ENCODE measurements around the gene RAB5B. TPM values are rescaled to one million over a fixed set of nuclear protein-coding genes. Genes with fewer than 3 reads are reported as not detected.

Gene RAB5B
- total and polyA plus RNA-seq, 2 donors (not counting 1 experiment from before 2014, with no cell fraction given) = 55.3 to 193 TPM

GRCh38 chr12:56018356-56018755 is 44.5 kb downstream of the RAB5B start:
- no peaks in the 10 kb centered on the region for H3K79me2 ChIP-seq (ENCODE audit: control insufficient read depth, insufficient read depth, low read length)
- no peak for TF ChIP-seq EZH2 (IDR thresholded peaks at IDR 0.05; ENCODE audit: low read length, missing control alignments)
- TF ChIP-seq CTCF (conservative IDR thresholded peaks at IDR 0.05 in 1 of 2, IDR thresholded peaks at IDR 0.05 in 1 of 2; ENCODE audit: low read depth in 1 of 2, low read length in 2 of 2) = no peak
- no peak overlapping the region for H3K4me2 ChIP-seq (ENCODE audit: extremely low read depth, insufficient read depth, low read length)

GRCh38 chr12:56020423-56021184 is 46.7 kb downstream of the RAB5B start, which contains the start of gene IKZF4:
IKZF4 (plus strand) TSS chr12:56021043; CDS start chr12:56021494, 451 bp downstream.
- TF ChIP-seq EZH2 (IDR thresholded peaks at IDR 0.05; ENCODE audit: low read length, missing control alignments) (no peak), CTCF (conservative IDR thresholded peaks at IDR 0.05 in 1 of 2, IDR thresholded peaks at IDR 0.05 in 1 of 2; ENCODE audit: low read depth in 1 of 2, low read length in 2 of 2) (no peak)
- Histone ChIP-seq H3K9ac (ENCODE audit: insufficient read depth, low read length) (peak within 1 kb of the TSS; percentile 8), H3K4me3 (replicated peaks in 1 of 4; ENCODE audit: control extremely low read depth in 1 of 4, insufficient read depth in 1 of 4, low read depth in 3 of 4, low read length in 4 of 4) (peak within 1 kb of the TSS in 3 of 4 experiments; percentile 31 to 51 (median 45)), H3K36me3 (ENCODE audit: control insufficient read depth, insufficient read depth, low read length) (no peaks in the 10 kb centered on the region), H3K79me2 (ENCODE audit: control insufficient read depth, insufficient read depth, low read length) (no peaks in the 10 kb centered on the region), H3K27me3 (ENCODE audit: control insufficient read depth, insufficient read depth, low read length) (no peaks in the 10 kb centered on the region), H3K4me2 (ENCODE audit: extremely low read depth, insufficient read depth, low read length) (peak within 1 kb of the TSS; percentile 85), H2AFZ (ENCODE audit: low read length) (peak within 1 kb of the TSS; percentile 92), H4K20me1 (ENCODE audit: control insufficient read depth, extremely low read depth, insufficient read depth, low read length) (no peaks in the 10 kb centered on the region), H3K4me1 (ENCODE audit: control insufficient read depth, extremely low read depth, insufficient read depth, low read length) (peaks cover 17% of the 10 kb centered on the region), H3K9me3 (ENCODE audit: control insufficient read depth, insufficient read depth, low read depth, low read length) (no peaks in the 10 kb centered on the region), H3K27ac (ENCODE audit: insufficient read depth, low read length) (peak within 1 kb of the TSS; percentile 19)
- DNase-seq (ENCODE audit: low read depth in 2 of 2) = peak; percentile 36 to 94

More at GRCh38 chr12:56018356-56018755, 44.5 kb downstream of the RAB5B start:
- no peak for DNase-seq (ENCODE audit: low read depth in 2 of 2)
- Histone ChIP-seq H3K9me3 (ENCODE audit: control insufficient read depth, insufficient read depth, low read depth, low read length) (no peaks in the 10 kb centered on the region), H4K20me1 (ENCODE audit: control insufficient read depth, extremely low read depth, insufficient read depth, low read length) (no peaks in the 10 kb centered on the region), H3K36me3 (ENCODE audit: control insufficient read depth, insufficient read depth, low read length) (no peaks in the 10 kb centered on the region), H2AFZ (ENCODE audit: low read length) (no peak overlapping the region), H3K4me1 (ENCODE audit: control insufficient read depth, extremely low read depth, insufficient read depth, low read length) (peaks cover 17% of the 10 kb centered on the region), H3K4me3 (replicated peaks in 1 of 4; ENCODE audit: control extremely low read depth in 1 of 4, insufficient read depth in 1 of 4, low read depth in 3 of 4, low read length in 4 of 4) (no peak overlapping the region), H3K9ac (ENCODE audit: insufficient read depth, low read length) (no peak overlapping the region), H3K27ac (ENCODE audit: insufficient read depth, low read length) (no peak overlapping the region), H3K27me3 (ENCODE audit: control insufficient read depth, insufficient read depth, low read length) (no peaks in the 10 kb centered on the region)

- no peaks in the 10 kb centered on the region for H3K27me3 ChIP-seq (ENCODE audit: control insufficient read depth, insufficient read depth, low read length)
- peaks cover 17% of the 10 kb centered on the region for H3K4me1 ChIP-seq (ENCODE audit: control insufficient read depth, extremely low read depth, insufficient read depth, low read length)
- H3K79me2 ChIP-seq (ENCODE audit: control insufficient read depth, insufficient read depth, low read length) = no peaks in the 10 kb centered on the region
- H2AFZ ChIP-seq (ENCODE audit: low read length) = peak overlapping the region; percentile 92
- peak overlapping the region in 3 of 4 experiments; percentile 6 to 51 (median 45) for H3K4me3 ChIP-seq (replicated peaks in 1 of 4; ENCODE audit: control extremely low read depth in 1 of 4, insufficient read depth in 1 of 4, low read depth in 3 of 4, low read length in 4 of 4)
- H3K27ac ChIP-seq (ENCODE audit: insufficient read depth, low read length) = peak overlapping the region; percentile 16
- peak in 1 of 2 donors; percentile 22 for DNase-seq (ENCODE audit: low read depth in 2 of 2)
- H3K9me3 ChIP-seq (ENCODE audit: control insufficient read depth, insufficient read depth, low read depth, low read length) = no peaks in the 10 kb centered on the region
- no peak for TF ChIP-seq EZH2 (IDR thresholded peaks at IDR 0.05; ENCODE audit: low read length, missing control alignments)
- peak in 1 of 2 donors; percentile 18 for TF ChIP-seq CTCF (conservative IDR thresholded peaks at IDR 0.05 in 1 of 2, IDR thresholded peaks at IDR 0.05 in 1 of 2; ENCODE audit: low read depth in 1 of 2, low read length in 2 of 2)
- H3K4me2 ChIP-seq (ENCODE audit: extremely low read depth, insufficient read depth, low read length) = peak overlapping the region; percentile 85
- H4K20me1 ChIP-seq (ENCODE audit: control insufficient read depth, extremely low read depth, insufficient read depth, low read length) = no peaks in the 10 kb centered on the region
- H3K36me3 ChIP-seq (ENCODE audit: control insufficient read depth, insufficient read depth, low read length) = no peaks in the 10 kb centered on the region
- no peak overlapping the region for H3K9ac ChIP-seq (ENCODE audit: insufficient read depth, low read length)
These were observed 48.1 kb downstream of the RAB5B start for GRCh38 chr12:56021889-56022497.

All from fibroblast of lung (primary cell).